NT2/D1 (cell line): Measurements from ENCODE around the gene CDKN2B-AS1.

Experiments
- DNase-seq: peaks from one replicate; pipeline ENCODE4 v3.0.0-alpha.2; 2011; ENCODE audit warnings: low read depth, low spot score
- H3K27me3 ChIP-seq: 2 replicates; pipeline ENCODE4 v1.6.0; 2011; ENCODE audit warnings: mild to moderate bottlenecking; ENCODE audit not compliant: insufficient read length, insufficient read depth
- H3K36me3 ChIP-seq: 2 replicates; pipeline ENCODE4 v1.6.1; 2011; ENCODE audit warnings: mild to moderate bottlenecking, low read length, mixed read lengths; ENCODE audit not compliant: insufficient read depth, insufficient read length
- H3K4me1 ChIP-seq: 2 replicates; pipeline ENCODE4 v1.5.1; 2011; ENCODE audit not compliant: insufficient read depth, insufficient read length
- H3K4me3 ChIP-seq: 2 replicates; pipeline ENCODE4 v1.5.1; 2011; ENCODE audit warnings: low read depth; ENCODE audit not compliant: insufficient read length
- H3K9ac ChIP-seq: 2 replicates; pipeline ENCODE4 v1.6.0; 2011; ENCODE audit warnings: low read depth; ENCODE audit not compliant: insufficient read length
- H3K9me3 ChIP-seq: 2 replicates; pipeline ENCODE4 v1.5.1; 2011; ENCODE audit warnings: mild to moderate bottlenecking, low read length; ENCODE audit not compliant: insufficient read depth
- SUZ12 ChIP-seq: IDR thresholded peaks from 2 replicates; pipeline ENCODE4 v1.6.1; 2011; ENCODE audit not compliant: insufficient read length, insufficient read depth; ENCODE audit errors: extremely low read depth
- YY1 ChIP-seq: IDR thresholded peaks from 2 replicates; pipeline ENCODE4 v1.6.1; 2011; ENCODE audit not compliant: insufficient read length, insufficient read depth
- ZNF274 ChIP-seq: IDR thresholded peaks from 2 replicates; pipeline ENCODE4 v1.6.1; 2011; ENCODE audit warnings: mild to moderate bottlenecking, low read depth, low read length

The CDKN2B-AS1 gene

DNA sequence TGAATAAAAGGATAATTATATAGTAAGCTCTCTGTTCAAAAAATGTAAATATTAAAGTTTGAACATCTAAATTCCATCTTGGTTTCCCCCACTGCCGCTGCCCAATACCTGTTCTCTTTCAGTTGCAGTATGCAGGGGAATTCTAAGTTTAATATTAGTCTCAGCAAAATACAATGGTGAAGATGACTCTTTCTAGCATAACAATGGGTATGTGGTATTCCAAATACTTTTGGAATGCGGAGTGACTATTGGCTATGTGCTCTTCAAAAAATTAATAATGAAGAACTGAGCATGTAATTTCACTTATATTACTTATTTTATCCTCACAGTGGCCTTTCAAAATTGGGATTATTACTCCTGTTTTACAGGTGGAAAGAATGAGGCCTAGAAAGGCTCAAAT lies 3.4 kb downstream of the CDKN2B-AS1 start:
- TF ChIP-seq YY1, result no peak
- TF ChIP-seq ZNF274, result no peak
- no peak for TF ChIP-seq SUZ12
- Histone ChIP-seq H3K9ac (no peak overlapping the region), H3K4me1 (no peaks in the 10 kb centered on the region), H3K27me3 (peaks cover 92% of the 10 kb centered on the region), H3K36me3 (no peaks in the 10 kb centered on the region), H3K4me3 (no peak overlapping the region), H3K9me3 (no peaks in the 10 kb centered on the region)
- DNase-seq, result no peak

DNA sequence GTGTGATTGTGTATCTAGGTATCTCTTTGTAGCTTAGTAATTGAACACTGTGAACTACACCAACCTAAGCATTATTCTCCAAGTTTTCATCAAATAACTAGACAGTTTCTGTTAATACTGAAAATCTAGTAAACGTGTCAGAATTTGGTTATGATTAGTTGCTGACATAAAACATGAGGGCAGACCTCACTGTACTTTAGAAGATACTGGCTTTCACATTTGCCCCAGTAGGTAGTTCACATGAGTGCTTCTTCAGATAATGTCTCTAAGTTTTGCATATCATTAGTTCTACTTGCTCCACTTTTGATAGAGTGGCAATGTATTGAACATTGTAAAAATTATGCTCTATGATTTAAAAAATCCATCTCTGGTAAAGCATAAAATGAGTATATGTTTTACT lies 7.4 kb downstream of the CDKN2B-AS1 start:
- no peaks in the 10 kb centered on the region for H3K4me1 ChIP-seq
- no peak for TF ChIP-seq YY1
- peaks cover 97% of the 10 kb centered on the region for H3K27me3 ChIP-seq

DNA sequence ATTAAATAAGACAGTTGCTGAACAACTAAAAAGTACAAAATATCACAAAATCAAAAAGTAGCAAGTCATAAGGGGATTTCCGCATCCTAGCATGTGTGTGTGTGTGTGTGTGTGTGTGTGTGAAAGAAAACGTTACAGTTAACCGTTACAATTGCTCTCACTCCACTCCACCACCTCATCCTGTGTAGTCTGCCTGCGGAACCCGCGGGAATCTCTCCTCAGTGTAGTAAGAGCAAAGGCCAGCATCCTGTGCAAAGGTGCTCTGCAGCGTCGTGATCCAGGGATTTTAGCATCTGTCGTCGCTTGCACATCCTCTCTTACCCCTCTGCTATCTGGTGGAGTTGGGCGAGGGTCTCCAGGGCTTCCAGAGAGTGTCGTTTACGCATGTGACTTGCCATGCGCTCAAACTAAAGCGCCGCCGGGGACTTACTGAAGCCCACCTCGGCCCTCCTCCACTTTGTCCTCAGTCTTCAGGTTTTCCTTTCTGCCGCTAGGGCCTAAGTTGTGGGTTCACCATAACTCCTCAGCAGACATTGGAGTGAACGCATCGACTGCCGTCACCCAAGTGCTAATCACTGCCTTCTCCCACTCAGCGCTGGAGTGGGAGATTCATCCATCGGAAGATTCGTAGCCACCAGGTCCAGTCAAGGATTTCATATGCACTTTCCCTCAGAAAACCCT lies 10.6 kb downstream of the CDKN2B-AS1 start:
- Histone ChIP-seq H3K36me3 (peaks cover 13% of the 10 kb centered on the region), H3K27me3 (peaks cover 90% of the 10 kb centered on the region), H3K4me1 (peaks cover 2% of the 10 kb centered on the region), H3K9ac (peak overlapping the region; percentile 58), H3K4me3 (peak overlapping the region; percentile 27), H3K9me3 (no peaks in the 10 kb centered on the region)
- no peak for DNase-seq
- TF ChIP-seq ZNF274 (no peak), YY1 (no peak), SUZ12 (peak; percentile 90)

More for the DNA sequence above, 7.4 kb downstream of the CDKN2B-AS1 start:
- DNase-seq, result no peak
- H3K36me3 ChIP-seq, result peaks cover 13% of the 10 kb centered on the region
- H3K9me3 ChIP-seq, result no peaks in the 10 kb centered on the region
- H3K9ac ChIP-seq, result no peak overlapping the region
- H3K4me3 ChIP-seq, result no peak overlapping the region

DNA sequence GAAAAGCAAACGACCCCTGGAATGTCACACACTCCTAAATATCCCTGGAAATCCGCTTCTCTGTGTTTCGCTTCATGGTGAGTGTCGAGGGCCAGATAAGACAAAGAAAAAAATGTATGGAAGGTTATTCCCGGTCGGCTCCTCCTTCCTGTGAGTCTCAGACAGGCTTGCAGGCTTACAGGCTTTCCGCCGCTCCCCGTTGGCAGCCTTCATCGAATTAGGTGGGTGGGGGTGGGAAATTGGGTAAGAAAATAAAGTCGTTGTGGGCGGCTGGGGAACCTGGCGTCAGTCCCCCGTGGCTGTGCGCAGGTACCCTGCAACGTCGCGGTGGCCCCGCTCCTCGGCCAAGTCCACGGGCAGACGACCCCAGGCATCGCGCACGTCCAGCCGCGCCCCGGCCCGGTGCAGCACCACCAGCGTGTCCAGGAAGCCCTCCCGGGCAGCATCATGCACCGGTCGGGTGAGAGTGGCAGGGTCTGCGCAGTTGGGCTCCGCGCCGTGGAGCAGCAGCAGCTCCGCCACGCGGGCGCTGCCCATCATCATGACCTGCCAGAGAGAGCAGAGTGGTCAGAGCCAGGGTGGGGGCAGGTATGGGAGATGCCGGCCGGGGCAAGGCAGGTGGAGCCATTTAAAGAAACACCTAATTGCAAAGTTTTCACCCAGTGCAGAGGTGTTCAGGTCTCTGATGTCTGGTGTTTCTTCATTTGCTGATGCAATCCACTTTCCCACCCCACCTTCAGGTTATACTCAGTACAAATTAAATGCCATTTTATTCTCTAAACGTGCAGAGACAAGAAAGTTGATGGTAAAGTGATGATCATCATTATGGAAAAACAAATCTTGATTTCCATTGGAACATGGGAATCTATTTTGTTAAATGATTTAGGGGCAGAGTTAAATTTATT lies 11.4 kb downstream of the CDKN2B-AS1 start:
- Histone ChIP-seq H3K4me3 (peak overlapping the region; percentile 27), H3K9ac (peak overlapping the region; percentile 34)

DNA sequence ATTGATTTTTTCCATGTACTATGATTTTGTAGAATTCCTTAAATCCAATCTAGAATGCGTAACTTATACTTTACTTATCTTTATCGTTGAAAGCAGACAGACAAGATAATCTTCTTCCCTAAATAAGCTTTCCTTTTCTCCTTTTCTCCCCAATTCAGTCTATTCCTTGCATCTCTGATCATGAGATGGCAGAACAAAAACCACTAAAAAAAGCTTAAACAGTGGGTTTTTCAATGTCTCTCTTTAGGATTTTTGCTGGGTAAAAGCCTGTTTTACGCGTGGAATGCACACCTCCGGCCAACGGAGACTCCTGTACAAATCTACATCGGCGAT lies 13.8 kb downstream of the CDKN2B-AS1 start:
- TF ChIP-seq SUZ12 (no peak), YY1 (no peak), ZNF274 (no peak)
- Histone ChIP-seq H3K27me3 (peaks cover 76% of the 10 kb centered on the region), H3K4me1 (peaks cover 2% of the 10 kb centered on the region), H3K9ac (no peak overlapping the region), H3K4me3 (peak overlapping the region; percentile 71), H3K9me3 (no peaks in the 10 kb centered on the region), H3K36me3 (peaks cover 13% of the 10 kb centered on the region)
- no peak for DNase-seq

More for the DNA sequence above, 11.4 kb downstream of the CDKN2B-AS1 start:
- no peak for DNase-seq
- H3K27me3 ChIP-seq, result peaks cover 92% of the 10 kb centered on the region
- TF ChIP-seq SUZ12 (no peak), ZNF274 (no peak), YY1 (no peak)
- H3K4me1 ChIP-seq, result peaks cover 2% of the 10 kb centered on the region
- peaks cover 13% of the 10 kb centered on the region for H3K36me3 ChIP-seq
- H3K9me3 ChIP-seq, result no peaks in the 10 kb centered on the region

DNA sequence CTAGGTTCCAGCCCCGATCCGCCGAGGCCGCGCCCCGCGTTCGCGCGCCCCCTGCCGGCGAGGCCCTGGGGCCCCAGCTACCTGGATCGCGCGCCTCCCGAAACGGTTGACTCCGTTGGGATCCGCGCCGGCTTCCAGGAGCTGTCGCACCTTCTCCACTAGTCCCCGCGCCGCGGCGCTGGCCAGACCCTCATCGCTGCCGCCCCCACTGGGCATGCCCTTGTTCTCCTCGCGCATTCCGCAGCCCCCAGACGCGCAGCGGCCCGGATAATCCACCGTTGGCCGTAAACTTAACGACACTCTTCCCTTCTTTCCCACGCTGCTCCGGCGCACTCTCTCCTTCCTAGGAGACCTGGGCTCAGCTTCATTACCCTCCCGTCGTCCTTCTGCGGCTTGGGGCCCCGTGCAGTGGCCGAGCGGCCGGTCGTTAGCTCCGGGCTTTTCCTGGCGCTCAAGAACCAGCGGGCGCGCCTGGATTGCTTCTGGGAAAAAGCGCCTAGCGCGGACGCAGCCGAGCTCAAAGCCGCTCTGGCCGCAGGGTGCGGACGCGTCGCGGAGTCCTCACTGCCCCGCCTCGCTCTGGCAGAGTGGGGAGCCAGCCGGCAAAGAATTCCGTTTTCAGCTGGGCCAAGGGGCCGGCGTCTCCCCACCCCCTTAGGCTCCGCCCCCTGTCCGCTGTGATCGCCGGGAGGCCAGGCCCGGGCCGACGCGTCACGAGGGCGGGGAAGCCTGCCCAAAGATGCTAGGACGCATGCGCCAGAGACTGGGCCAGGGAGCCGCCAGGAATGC lies 14.3 kb downstream of the CDKN2B-AS1 start, which contains the start of gene CDKN2B:
TSS of gene CDKN2B (minus strand) at position 589 of the 789 bp plus-strand sequence. CDS start at position 237, 352 bp downstream.
- Histone ChIP-seq H3K9me3 (no peaks in the 10 kb centered on the region), H3K9ac (peak within 1 kb of the TSS; percentile 81), H3K27me3 (peaks cover 70% of the 10 kb centered on the region), H3K4me3 (peak within 1 kb of the TSS; percentile 71), H3K36me3 (peaks cover 13% of the 10 kb centered on the region), H3K4me1 (peaks cover 2% of the 10 kb centered on the region)
- TF ChIP-seq YY1, result no peak
- no peak for TF ChIP-seq ZNF274
- no peak for TF ChIP-seq SUZ12
- peak; percentile 89 for DNase-seq

DNA sequence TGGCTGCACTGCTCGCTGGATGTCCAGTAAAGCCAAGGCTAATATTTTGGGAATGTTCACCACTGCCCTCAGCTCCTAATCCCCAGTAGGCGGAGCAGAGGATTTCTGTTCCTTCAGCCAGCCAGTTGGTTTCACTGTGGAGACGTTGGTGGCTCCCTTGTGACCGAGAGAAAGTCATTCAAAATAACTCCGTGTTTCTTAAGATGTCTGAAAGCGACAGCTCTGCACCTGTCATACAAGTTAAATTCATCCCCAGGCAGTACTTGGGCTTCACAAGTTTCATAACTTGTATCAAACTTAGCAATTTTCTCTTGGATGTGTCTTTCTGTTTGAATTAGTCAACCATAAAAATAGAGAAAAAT lies 14.9 kb downstream of the CDKN2B-AS1 start:
- no peak for TF ChIP-seq ZNF274
- no peak for TF ChIP-seq YY1

More for the DNA sequence above, 14.9 kb downstream of the CDKN2B-AS1 start:
- peaks cover 2% of the 10 kb centered on the region for H3K4me1 ChIP-seq
- H3K9ac ChIP-seq, result peak overlapping the region; percentile 46
- peaks cover 65% of the 10 kb centered on the region for H3K27me3 ChIP-seq
- no peaks in the 10 kb centered on the region for H3K9me3 ChIP-seq
- H3K36me3 ChIP-seq, result peaks cover 10% of the 10 kb centered on the region
- DNase-seq, result no peak
- peak overlapping the region; percentile 71 for H3K4me3 ChIP-seq
